ENCODE measurements around the gene VWA5B1. TPM values are rescaled to one million over a fixed set of nuclear protein-coding genes. Genes with fewer than 3 reads are reported as not detected.

The VWA5B1 gene
- polyA plus RNA-seq, 1 donor (not counting 4 experiments of a cell fraction or from before 2014, with no cell fraction given) = not detected

GRCh38 chr1:20327467-20327866, 36.8 kb downstream of the VWA5B1 start:
- Histone ChIP-seq H3K4me2 (ENCODE audit: control insufficient read depth, extremely low read depth, insufficient read depth, low read depth, low read length) (no peak overlapping the region), H4K20me1 (ENCODE audit: control insufficient read depth, extremely low read depth, insufficient read depth, low read length) (no peaks in the 10 kb centered on the region), H3K79me2 (ENCODE audit: control insufficient read depth, insufficient read depth, low read length) (no peaks in the 10 kb centered on the region), H3K9me3 (ENCODE audit: control insufficient read depth, low read depth, low read length) (no peaks in the 10 kb centered on the region), H3K36me3 (ENCODE audit: control insufficient read depth in 2 of 2, extremely low read depth in 1 of 2, insufficient read depth in 2 of 2, low read length in 2 of 2) (no peaks in the 10 kb centered on the region), H3K9me1 (ENCODE audit: control insufficient read depth, extremely low read depth, insufficient read depth, low read length) (no peaks in the 10 kb centered on the region), H3K4me3 (ENCODE audit: control insufficient read depth in 2 of 3, extremely low read depth in 1 of 3, insufficient read depth in 2 of 3, low read depth in 1 of 3, low read length in 3 of 3) (no peak overlapping the region), H3K27me3 (ENCODE audit: control insufficient read depth, extremely low read depth, insufficient read depth, low read length) (peaks cover 24% of the 10 kb centered on the region), H2AFZ (ENCODE audit: control insufficient read depth, low read length) (no peak overlapping the region), H3K27ac (ENCODE audit: control insufficient read depth, insufficient read depth, low read length) (no peak overlapping the region), H3K4me1 (ENCODE audit: control insufficient read depth, extremely low read depth, insufficient read depth, low read length) (no peaks in the 10 kb centered on the region), H3K9ac (ENCODE audit: control insufficient read depth, extremely low read depth, insufficient read depth, low read length) (no peak overlapping the region)
- TF ChIP-seq EZH2 (IDR thresholded peaks at IDR 0.05; ENCODE audit: low read length) (no peak), CTCF (optimal IDR thresholded peaks at IDR 0.05 in 1 of 3, IDR thresholded peaks at IDR 0.05 in 1 of 3, conservative IDR thresholded peaks at IDR 0.05 in 1 of 3; ENCODE audit: extremely low read depth in 1 of 3, insufficient read depth in 2 of 3, low read length in 3 of 3) (no peak)
- FAIRE-seq (no peak), DNase-seq (ENCODE audit: low read depth, low spot score) (no peak)
- dilution Hi-C loops (cut with MboI; ENCODE audit: extremely low pct_ligation_motif_present, low sequenced_read_pairs) = no loop called here

- Histone ChIP-seq H3K9ac (ENCODE audit: control insufficient read depth, extremely low read depth, insufficient read depth, low read length) (no peak overlapping the region), H3K79me2 (ENCODE audit: control insufficient read depth, insufficient read depth, low read length) (no peaks in the 10 kb centered on the region), H3K4me1 (ENCODE audit: control insufficient read depth, extremely low read depth, insufficient read depth, low read length) (no peaks in the 10 kb centered on the region), H3K9me1 (ENCODE audit: control insufficient read depth, extremely low read depth, insufficient read depth, low read length) (no peaks in the 10 kb centered on the region), H3K4me3 (ENCODE audit: control insufficient read depth in 2 of 3, extremely low read depth in 1 of 3, insufficient read depth in 2 of 3, low read depth in 1 of 3, low read length in 3 of 3) (no peak overlapping the region), H3K36me3 (ENCODE audit: control insufficient read depth in 2 of 2, extremely low read depth in 1 of 2, insufficient read depth in 2 of 2, low read length in 2 of 2) (no peaks in the 10 kb centered on the region), H3K9me3 (ENCODE audit: control insufficient read depth, low read depth, low read length) (no peaks in the 10 kb centered on the region), H3K27ac (ENCODE audit: control insufficient read depth, insufficient read depth, low read length) (no peak overlapping the region), H4K20me1 (ENCODE audit: control insufficient read depth, extremely low read depth, insufficient read depth, low read length) (no peaks in the 10 kb centered on the region), H3K27me3 (ENCODE audit: control insufficient read depth, extremely low read depth, insufficient read depth, low read length) (peaks cover 17% of the 10 kb centered on the region), H3K4me2 (ENCODE audit: control insufficient read depth, extremely low read depth, insufficient read depth, low read depth, low read length) (no peak overlapping the region), H2AFZ (ENCODE audit: control insufficient read depth, low read length) (no peak overlapping the region)
- TF ChIP-seq EZH2 (IDR thresholded peaks at IDR 0.05; ENCODE audit: low read length) (no peak), CTCF (optimal IDR thresholded peaks at IDR 0.05 in 1 of 3, IDR thresholded peaks at IDR 0.05 in 1 of 3, conservative IDR thresholded peaks at IDR 0.05 in 1 of 3; ENCODE audit: extremely low read depth in 1 of 3, insufficient read depth in 2 of 3, low read length in 3 of 3) (no peak)
- no peak for DNase-seq (ENCODE audit: low read depth, low spot score)
- dilution Hi-C loops (cut with MboI; ENCODE audit: extremely low pct_ligation_motif_present, low sequenced_read_pairs) = no loop called here
- no peak for FAIRE-seq
Measured at GRCh38 chr1:20328201-20328600, 37.5 kb downstream of the VWA5B1 start.

All from keratinocyte (primary cell).